ENCODE results near the gene SLC35D2. TPM values are rescaled to one million over a fixed set of nuclear protein-coding genes. Genes with fewer than 3 reads are reported as not detected.

The SLC35D2 gene
- total RNA-seq, 1 experiment from 2014 or later: 32.5 TPM

DNA sequence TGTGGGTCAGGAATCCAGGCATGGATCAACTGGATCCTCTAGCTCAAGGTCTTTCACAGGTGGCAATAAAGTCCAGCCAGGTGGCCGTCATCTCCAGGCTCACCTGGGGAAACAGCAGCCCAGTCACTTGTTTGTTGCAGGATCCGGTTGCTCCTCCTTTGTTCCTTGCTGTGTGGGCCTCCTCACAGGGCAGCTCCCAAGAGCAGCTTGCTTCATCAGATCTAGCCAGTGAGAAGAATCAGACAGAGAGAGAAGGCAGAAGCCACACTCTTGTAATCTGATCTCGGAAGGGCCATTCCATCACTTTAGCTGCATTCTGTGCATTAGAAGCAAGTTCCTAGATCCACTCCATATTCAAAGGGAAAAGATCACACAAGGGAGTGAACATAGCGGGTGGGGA, 78.3 kb downstream of the SLC35D2 start:
- no peak overlapping the region for H3K4me3 ChIP-seq (replicated peaks in 1 of 2; ENCODE audit: low read depth in 1 of 2, low read length in 2 of 2)
- H3K4me1 ChIP-seq (ENCODE audit: control insufficient read depth in 1 of 2, insufficient read depth in 2 of 2, low read length in 2 of 2): peaks cover 2 to 12% of the 10 kb centered on the region in 2 experiments; a peak in 3 of 4 replicates
- peaks cover 0 to 6% of the 10 kb centered on the region in 2 experiments; a peak in 1 of 4 replicates for H3K9me3 ChIP-seq (ENCODE audit: control insufficient read depth in 1 of 2, insufficient read depth in 1 of 2, low read depth in 1 of 2, low read length in 2 of 2)
- H2AFZ ChIP-seq (ENCODE audit: low read depth, low read length, poor library complexity, severe bottlenecking): no peak overlapping the region
- no peak overlapping the region for H3K9ac ChIP-seq (ENCODE audit: low read length)
- no peaks in the 10 kb centered on the region for H3K36me3 ChIP-seq (ENCODE audit: control insufficient read depth in 1 of 2, insufficient read depth in 2 of 2, low read length in 2 of 2)
- DNase-seq (ENCODE audit: low read depth, low spot score) (no peak), ATAC-seq (no peak)
- H3K79me2 ChIP-seq (ENCODE audit: insufficient read depth, low read length): no peaks in the 10 kb centered on the region
- BruUV-seq (replicated peaks): no TSS peak
- H3K9me2 ChIP-seq (ENCODE audit: insufficient read depth): no peaks in the 10 kb centered on the region
- H3K4me2 ChIP-seq (ENCODE audit: low read length): no peak overlapping the region
- ChIA-PET CTCF (interaction anchor here (0.9 kb wide), 1 partner anchor 12 kb away, joined by 4 read pairs; no protein-coding TSS in a partner anchor), RAD21 (ENCODE audit: low non-redundant PET in 1 of 2, low total read pairs in 2 of 2, uncharacterized antibody in 2 of 2, unreplicated experiment in 2 of 2) (no interaction called here), POLR2A (no interaction called here)
- H3K27me3 ChIP-seq (ENCODE audit: insufficient read depth, low read length): no peaks in the 10 kb centered on the region
- no peak overlapping the region for H3K27ac ChIP-seq (ENCODE audit: low read depth, low read length)
- intact Hi-C loops (cut with micrococcal nuclease): no loop called here
- TF ChIP-seq FOSL1 (IDR thresholded peaks at IDR 0.05; ENCODE audit: low read depth) (no peak), ZFX (IDR thresholded peaks at IDR 0.05) (no peak), EZH2 (IDR thresholded peaks at IDR 0.05) (no peak), YY1 (IDR thresholded peaks at IDR 0.05; ENCODE audit: extremely low read depth, insufficient replicate concordance, low read depth, low read length) (no peak), ELF1 (IDR thresholded peaks at IDR 0.05; ENCODE audit: borderline replicate concordance, low read depth) (no peak), CBX3 (IDR thresholded peaks at IDR 0.05; ENCODE audit: low read depth) (no peak), EZH2phosphoT487 (IDR thresholded peaks at IDR 0.05; ENCODE audit: borderline replicate concordance) (no peak), TCF7L2 (IDR thresholded peaks at IDR 0.05; ENCODE audit: borderline replicate concordance, extremely low read depth, insufficient read depth, insufficient read length) (no peak), POLR2AphosphoS5 (IDR thresholded peaks at IDR 0.05; ENCODE audit: low read depth, low read length) (no peak), POLR2A (IDR thresholded peaks at IDR 0.05; ENCODE audit: borderline replicate concordance, extremely low read depth, insufficient read depth, insufficient read length) (no peak), SP1 (IDR thresholded peaks at IDR 0.05; ENCODE audit: low read depth) (no peak), RAD21 (IDR thresholded peaks at IDR 0.05; ENCODE audit: low read depth) (no peak), SIN3A (IDR thresholded peaks at IDR 0.05; ENCODE audit: low read depth) (no peak)
- TF ChIP-seq, protein P1, sequence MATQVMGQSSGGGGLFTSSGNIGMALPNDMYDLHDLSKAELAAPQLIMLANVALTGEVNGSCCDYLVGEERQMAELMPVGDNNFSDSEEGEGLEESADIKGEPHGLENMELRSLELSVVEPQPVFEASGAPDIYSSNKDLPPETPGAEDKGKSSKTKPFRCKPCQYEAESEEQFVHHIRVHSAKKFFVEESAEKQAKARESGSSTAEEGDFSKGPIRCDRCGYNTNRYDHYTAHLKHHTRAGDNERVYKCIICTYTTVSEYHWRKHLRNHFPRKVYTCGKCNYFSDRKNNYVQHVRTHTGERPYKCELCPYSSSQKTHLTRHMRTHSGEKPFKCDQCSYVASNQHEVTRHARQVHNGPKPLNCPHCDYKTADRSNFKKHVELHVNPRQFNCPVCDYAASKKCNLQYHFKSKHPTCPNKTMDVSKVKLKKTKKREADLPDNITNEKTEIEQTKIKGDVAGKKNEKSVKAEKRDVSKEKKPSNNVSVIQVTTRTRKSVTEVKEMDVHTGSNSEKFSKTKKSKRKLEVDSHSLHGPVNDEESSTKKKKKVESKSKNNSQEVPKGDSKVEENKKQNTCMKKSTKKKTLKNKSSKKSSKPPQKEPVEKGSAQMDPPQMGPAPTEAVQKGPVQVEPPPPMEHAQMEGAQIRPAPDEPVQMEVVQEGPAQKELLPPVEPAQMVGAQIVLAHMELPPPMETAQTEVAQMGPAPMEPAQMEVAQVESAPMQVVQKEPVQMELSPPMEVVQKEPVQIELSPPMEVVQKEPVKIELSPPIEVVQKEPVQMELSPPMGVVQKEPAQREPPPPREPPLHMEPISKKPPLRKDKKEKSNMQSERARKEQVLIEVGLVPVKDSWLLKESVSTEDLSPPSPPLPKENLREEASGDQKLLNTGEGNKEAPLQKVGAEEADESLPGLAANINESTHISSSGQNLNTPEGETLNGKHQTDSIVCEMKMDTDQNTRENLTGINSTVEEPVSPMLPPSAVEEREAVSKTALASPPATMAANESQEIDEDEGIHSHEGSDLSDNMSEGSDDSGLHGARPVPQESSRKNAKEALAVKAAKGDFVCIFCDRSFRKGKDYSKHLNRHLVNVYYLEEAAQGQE (IDR thresholded peaks at IDR 0.05; ENCODE audit: low read depth): no peak
- TF ChIP-seq, protein P2, sequence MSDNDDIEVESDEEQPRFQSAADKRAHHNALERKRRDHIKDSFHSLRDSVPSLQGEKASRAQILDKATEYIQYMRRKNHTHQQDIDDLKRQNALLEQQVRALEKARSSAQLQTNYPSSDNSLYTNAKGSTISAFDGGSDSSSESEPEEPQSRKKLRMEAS (IDR thresholded peaks at IDR 0.05): no peak
- TF ChIP-seq, protein P3, sequence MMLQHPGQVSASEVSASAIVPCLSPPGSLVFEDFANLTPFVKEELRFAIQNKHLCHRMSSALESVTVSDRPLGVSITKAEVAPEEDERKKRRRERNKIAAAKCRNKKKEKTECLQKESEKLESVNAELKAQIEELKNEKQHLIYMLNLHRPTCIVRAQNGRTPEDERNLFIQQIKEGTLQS (IDR thresholded peaks at IDR 0.05): no peak
- TF ChIP-seq, protein P4, sequence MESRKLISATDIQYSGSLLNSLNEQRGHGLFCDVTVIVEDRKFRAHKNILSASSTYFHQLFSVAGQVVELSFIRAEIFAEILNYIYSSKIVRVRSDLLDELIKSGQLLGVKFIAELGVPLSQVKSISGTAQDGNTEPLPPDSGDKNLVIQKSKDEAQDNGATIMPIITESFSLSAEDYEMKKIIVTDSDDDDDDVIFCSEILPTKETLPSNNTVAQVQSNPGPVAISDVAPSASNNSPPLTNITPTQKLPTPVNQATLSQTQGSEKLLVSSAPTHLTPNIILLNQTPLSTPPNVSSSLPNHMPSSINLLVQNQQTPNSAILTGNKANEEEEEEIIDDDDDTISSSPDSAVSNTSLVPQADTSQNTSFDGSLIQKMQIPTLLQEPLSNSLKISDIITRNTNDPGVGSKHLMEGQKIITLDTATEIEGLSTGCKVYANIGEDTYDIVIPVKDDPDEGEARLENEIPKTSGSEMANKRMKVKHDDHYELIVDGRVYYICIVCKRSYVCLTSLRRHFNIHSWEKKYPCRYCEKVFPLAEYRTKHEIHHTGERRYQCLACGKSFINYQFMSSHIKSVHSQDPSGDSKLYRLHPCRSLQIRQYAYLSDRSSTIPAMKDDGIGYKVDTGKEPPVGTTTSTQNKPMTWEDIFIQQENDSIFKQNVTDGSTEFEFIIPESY (IDR thresholded peaks at IDR 0.05; ENCODE audit: extremely low read depth, insufficient replicate concordance, low read length): no peak
- H4K20me1 ChIP-seq (ENCODE audit: insufficient read depth): no peaks in the 10 kb centered on the region
